HG02943 (cell line): Measurements from ENCODE around the gene SYCP3.

Source experiments
- ATAC-seq: cut with Tn5 transposase; IDR thresholded peaks from one replicate; pipeline ENCODE4 v1.9.1; 2021; ENCODE audit warnings: mild to moderate bottlenecking, low read depth, moderate library complexity; ENCODE audit not compliant: unreplicated experiment

SYCP3 gene

DNA sequence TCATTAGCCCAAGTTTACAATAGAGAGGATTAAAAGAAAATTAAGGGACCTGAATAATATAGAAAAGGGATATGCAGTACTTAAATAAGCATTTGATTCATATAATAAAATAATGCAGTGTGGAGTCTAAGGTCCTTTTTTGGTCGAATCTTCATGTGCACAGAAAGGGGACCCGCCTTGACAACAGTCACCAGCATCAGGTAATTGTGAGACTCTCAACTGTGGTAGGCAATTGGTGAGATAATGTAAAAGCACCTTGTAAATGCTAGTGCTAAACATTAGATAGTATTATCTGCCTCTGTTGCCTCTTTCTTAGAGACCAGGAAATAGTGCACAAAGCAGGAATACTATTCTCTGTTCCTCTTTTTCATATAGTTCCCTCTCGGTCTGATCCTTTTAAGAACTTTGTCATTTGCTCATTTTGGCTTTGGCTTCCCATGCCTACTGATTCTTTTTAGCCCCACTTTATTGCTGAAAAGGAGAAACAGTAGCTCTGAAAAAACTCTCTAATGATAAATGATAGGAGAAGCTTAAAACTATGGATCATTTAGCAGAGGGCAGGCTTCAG lies 24.3 kb downstream of the SYCP3 start:
- ATAC-seq, result no peak

DNA sequence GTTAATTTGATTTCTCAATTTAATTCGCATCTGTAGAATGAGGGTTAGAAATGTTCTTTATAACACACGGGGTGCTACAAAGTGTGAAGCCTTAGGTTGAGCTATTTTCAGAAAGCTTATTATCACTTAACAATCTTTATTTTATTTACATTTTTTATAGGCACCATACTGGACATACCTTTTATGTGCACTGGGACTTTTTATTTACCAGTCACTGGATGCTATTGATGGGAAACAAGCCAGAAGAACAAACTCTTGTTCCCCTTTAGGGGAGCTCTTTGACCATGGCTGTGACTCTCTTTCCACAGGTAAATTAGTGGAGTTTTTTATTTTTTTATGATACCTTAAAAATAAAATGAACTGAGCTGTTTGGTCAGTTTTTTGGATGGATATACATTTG lies 25.3 kb downstream of the SYCP3 start:
- no peak for ATAC-seq

- ATAC-seq, result no peak
These were observed 26.1 kb downstream of the SYCP3 start for GRCh38 chr12:101713059-101713682.

GRCh38 chr12:101710288-101710687 lies 29.0 kb downstream of the SYCP3 start:
- ATAC-seq, result no peak

- ATAC-seq, result no peak
These were observed 32.0 kb downstream of the SYCP3 start for GRCh38 chr12:101707131-101707782.

- ATAC-seq, result no peak
These were observed 32.9 kb downstream of the SYCP3 start for GRCh38 chr12:101706403-101706802.

DNA sequence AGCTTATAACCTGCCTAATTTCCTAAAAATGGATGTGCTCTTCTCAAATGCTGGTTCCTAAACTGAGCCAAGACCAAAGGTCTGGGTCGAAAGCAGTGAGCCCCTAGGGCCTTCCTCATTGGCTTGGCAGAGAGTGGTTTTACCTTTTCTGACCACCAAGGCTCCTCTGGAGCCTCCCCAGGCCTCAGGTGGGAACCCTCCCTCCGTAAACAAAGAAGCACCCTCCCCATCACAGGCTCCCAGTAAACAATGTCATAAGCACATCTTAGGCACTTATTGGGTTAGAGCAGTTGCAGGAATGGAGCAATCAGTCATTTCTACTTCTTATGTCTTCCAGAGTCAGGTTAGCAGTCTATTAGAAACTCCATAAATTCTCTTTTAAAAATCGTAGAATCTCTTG lies 35.8 kb downstream of the SYCP3 start:
- ATAC-seq, result no peak

DNA sequence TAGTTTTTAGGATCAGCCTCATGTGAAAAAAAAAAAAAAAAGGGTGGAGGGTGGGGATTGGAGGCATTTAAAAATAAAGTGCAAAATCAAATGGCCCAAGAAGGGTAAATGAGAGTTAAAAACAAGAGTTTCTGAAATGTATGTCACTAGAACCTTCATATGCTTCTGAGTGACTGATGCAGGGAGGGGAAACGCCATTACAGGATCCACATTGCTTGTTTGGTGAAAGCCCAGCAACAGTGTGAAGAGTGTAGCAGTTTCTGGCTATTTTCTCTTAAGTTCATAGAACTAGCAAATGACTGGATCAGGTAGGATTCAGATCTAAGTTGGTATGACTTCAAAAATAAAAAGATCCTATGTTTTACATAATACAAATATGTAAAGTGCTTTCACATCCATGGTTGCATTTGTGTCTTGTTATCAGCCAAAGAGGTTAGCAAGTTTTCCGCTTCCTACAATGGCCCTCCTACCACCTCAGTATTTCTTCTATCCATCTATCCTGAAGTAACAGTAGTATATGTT lies 38.9 kb downstream of the SYCP3 start:
- no peak for ATAC-seq

- no peak for ATAC-seq
These were observed 40.4 kb downstream of the SYCP3 start for GRCh38 chr12:101698800-101699347.

- peak; percentile 35 for ATAC-seq
These were observed 41.1 kb downstream of the SYCP3 start for GRCh38 chr12:101697930-101698799.

GRCh38 chr12:101697197-101697929 lies 41.9 kb downstream of the SYCP3 start, which contains the start of gene CHPT1:
CHPT1 (plus strand) TSS chr12:101697640; CDS start chr12:101697862, 222 bp downstream.
- ATAC-seq, result peak; percentile 64

DNA sequence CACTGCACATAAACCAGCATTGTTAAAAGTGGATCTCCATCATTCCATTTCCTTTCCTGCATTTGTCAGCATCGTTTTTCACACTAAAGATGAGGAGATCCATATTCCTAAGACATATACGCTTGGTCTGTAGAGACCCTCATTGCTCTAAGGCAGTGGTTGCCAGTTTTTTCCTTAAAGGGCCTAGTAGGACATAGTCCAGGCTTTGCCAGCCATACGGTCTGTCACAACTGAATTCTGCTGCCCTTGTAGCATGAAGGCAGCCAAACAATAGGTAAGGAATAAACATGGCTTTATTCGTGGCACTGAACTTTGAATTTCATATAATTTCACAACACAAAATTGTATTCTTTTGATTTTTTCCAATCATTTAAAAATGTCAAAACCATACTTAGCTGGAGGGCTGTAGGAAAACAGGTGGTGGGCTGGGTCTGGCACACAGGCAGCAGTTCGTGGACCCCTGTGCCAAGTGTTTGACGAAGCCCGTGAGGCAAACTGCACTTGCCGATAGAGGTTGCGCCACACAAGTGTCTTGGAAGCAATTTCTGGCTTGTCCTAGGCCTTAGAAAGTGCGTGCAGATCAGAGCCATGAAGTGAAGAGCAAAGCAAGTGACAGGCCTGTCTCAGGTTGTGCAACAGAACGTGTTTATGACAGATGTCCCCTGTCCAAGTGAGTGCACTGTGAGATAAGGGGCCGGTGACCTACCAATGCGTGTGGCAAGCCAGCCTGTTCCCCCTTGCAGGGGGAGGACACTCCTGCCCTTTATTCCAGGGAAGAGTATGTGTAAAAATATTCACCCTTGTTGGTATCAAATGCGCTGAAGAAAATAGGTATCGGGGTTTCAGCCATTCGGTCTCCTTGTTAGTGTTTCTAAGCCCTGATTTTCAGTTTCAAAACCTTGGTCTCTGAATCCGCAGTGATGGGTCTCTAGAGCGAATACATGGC lies 42.7 kb downstream of the SYCP3 start:
- peak; percentile 49 for ATAC-seq

GRCh38 chr12:101695706-101696105 lies 43.6 kb downstream of the SYCP3 start:
- no peak for ATAC-seq

DNA sequence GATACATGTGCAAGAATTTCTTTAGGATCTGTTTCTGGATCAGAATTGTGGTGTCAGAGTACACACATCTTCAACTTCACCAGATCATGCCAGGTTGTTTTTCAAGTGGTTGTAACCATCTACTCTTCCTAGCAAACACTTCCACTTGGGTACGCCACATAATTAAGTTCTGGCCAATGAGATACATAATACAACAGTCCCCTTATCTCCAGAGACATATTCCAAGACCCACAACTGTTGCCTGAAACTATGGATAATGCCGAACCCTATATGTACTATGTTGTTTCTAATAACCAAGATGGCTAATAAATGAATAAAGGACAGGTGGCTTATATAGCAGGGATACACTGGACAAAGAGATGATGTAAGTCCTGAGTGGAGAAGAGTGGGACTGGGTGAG lies 44.3 kb downstream of the SYCP3 start:
- ATAC-seq, result no peak

DNA sequence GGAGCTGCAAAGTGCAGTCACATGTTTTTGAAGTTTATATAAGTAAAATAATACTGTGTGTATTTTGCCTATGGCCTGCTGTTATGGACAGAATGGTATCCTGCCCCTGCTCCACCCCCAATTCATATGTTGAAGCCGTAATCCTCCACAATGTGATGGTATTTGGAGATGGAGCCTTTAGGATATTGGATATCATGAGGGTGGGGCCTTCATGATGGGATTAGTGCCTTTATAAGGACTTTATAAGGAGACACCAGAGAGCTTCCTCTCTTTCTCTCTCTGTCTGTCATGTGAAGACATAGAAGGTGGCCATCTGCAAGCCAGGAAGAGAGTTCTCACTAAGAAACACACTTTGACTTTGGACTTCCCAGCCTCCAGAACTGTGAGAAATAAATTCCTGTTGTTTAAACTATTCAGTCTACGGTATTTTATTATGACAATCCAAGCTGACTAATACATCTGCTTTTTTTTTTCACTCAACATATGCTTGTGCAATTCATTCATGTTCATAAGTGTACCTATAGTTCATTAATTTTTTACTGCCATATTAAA lies 44.9 kb downstream of the SYCP3 start:
- no peak for ATAC-seq

DNA sequence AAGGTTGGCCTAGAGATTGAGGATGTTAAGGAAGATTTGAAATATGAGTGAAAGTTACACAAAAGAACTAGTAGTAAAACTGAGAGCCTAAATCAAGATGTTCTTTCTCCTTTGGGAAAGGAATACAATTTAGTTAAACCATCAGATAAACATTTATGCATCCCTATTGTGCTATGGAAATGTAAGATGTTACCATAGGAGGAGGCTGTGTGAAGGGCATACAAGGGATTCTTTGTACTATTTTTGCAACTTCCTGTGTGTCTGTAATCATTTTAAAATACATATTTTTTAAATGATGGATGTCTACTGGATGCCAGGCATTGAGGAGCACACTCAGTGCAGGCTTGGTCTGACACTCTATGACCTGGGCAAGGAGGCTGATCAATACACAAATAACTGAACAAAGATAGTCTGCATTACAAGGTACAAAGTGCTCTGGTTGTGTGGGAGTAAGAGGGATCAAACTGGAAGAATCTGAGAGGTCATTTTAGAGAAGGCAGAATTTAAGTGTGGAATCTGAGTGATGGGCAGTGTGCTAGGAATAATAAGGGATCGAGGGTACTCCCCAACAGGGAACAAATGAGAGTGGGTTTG lies 47.7 kb downstream of the SYCP3 start:
- ATAC-seq, result no peak

DNA sequence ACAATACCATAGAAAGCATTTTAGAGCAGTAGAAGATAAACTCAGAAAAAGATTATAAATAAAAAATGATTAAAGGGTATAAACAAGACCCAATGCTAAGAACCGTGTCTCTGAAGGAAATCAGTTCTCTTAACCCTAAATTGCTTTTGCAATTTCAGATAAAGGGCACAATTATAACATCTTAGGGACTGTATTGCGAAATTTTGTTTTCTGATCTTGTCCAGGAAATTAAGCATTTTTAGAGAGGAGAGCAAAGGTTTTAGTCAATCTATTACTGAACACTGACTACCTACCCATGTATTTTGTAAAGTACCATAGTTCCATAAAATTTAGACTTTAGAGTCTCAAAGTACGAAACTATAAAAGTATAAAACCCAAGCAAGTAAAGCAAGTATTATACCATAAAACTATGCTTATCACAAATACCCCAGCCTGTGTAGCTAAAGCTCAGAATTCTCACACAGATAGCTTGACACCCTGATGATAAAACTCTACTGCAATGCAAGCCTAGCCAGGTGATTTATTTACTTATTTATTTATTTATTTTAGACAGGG lies 48.6 kb downstream of the SYCP3 start:
- no peak for ATAC-seq

DNA sequence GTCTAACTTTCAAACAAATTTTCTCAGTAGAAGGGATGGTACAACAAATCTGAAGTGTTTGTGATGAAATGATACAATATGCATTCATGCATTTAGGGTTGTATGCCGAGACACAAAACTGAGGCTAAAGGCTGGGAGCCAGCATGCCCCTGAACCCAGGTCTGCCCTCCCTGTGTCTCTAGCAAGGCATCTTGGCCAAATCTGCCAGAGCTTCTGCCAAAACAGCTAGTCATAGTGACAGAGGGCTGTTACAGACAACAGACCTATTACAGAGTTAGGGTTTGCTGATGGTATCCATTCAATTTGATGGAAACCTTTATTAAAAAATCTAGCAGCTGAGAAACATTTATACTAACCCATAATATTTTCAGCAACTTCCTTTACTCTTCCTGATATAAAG lies 53.1 kb downstream of the SYCP3 start:
- no peak for ATAC-seq
